Suppressor macrophage treated with lipopolysaccharide for 1 hour (primary cell): ENCODE data around the gene TMEM86B.
A peak's percentile ranks its signal among the peaks of the same experiment; 100 is the strongest.

Source experiments
- DNase-seq, 3 donors: peaks; one replicate each; pipeline ENCODE4 v3.0.0-alpha.2; 2020 to 2022

TMEM86B gene

DNA sequence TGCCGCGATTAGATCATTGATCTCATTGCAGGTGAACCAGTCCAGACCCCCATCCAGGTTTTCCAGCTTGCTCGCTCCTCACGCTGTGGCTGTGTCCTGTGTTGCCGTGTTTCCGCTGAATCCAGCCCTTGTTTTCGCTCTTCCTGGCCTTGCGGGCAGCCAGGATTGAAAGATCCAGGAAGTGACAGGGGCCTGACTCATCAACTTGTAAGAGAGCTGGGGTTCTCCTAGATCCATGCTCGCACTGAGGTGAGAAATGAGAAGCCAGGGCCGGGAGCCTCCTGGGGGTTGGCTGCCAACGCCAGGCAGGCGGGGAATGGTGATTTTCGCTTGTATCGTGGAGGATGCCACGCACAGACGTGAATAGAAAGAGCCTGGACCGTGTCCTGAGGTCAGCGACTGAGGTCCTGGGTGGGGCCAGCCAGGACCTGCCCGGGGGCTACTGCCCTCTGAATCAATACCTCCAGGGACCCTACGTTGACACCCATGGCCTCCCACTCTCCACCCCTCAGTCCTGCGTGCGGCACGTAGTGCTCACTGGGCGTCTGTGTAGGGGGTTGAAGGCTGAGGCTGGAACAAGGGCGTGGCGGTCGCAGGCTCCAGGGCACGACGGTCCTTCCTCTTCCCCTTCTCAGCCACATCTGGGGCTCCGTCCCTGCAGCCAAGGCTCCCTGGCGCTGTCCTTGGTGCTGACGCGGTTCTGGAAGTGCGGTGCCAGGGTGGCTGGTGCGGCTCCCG is 11.9 kb downstream of the TMEM86B start:
- peak; percentile 94 to 97 (median 95) for DNase-seq

- DNase-seq, result no peak
These were observed 15.0 kb downstream of the TMEM86B start for GRCh38 chr19:55213547-55213946.

GRCh38 chr19:55212447-55212846 is 16.1 kb downstream of the TMEM86B start:
- DNase-seq, result peak; percentile 58 to 70 (median 62)

GRCh38 chr19:55209693-55210472 is 18.7 kb downstream of the TMEM86B start:
- peak in 2 of 3 donors; percentile 16 to 30 for DNase-seq

DNA sequence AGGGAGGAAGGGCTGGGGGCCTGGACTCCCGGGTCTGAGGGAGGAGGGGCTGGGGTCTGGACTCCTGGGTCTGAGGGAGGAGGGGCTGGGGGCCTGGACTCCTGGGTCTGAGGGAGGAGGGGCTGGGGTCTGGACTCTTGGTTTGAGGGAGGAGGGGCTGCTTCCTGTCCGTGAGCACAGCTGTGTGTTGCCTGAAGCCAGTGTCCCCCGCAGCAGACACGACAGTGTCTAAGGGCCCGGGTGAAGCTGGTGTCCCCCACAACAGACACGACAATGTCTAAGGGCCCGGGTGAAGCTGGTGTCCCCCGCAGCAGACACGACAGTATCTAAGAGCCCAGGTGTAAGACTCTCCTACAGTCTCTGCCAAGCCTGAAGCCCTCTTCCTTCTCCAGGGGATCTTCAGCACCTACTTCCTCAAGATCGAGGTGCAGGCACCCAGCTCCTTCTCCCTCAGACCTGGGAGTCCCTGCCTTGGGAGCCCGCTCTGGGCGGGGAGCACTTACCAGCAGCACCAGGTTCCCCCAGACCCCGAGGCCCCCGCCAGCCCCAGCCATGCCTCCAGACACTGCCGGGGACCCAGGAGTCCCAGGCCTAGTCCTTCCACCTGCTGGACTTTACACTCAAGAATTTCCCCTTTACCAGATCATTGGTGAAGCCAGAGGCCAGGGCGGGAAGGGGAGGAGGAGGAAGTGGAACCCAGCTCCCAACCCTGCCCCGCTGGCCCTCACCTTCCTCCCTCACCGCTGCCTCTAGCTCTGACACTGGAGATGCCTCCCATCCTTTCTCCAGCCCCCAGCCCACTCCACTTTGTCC is 19.5 kb downstream of the TMEM86B start, which contains the start of gene PTPRH:
TSS of gene PTPRH (minus strand) at position 622 of the 813 bp plus-strand sequence. CDS start at position 554, 68 bp downstream.
- DNase-seq, result peak in 1 of 3 donors; percentile 9

- peak; percentile 83 to 93 (median 91) for DNase-seq
These were observed 21.7 kb downstream of the TMEM86B start for GRCh38 chr19:55206664-55207500.

- DNase-seq, result peak in 2 of 3 donors; percentile 29 to 35
These were observed 26.4 kb downstream of the TMEM86B start for GRCh38 chr19:55202199-55202598.

GRCh38 chr19:55199620-55200204 is 28.9 kb downstream of the TMEM86B start:
- no peak for DNase-seq

- DNase-seq, result no peak
These were observed 29.9 kb downstream of the TMEM86B start for GRCh38 chr19:55198651-55199050.

GRCh38 chr19:55197528-55197927 is 31.0 kb downstream of the TMEM86B start:
- DNase-seq, result peak in 1 of 3 donors; percentile 30

DNA sequence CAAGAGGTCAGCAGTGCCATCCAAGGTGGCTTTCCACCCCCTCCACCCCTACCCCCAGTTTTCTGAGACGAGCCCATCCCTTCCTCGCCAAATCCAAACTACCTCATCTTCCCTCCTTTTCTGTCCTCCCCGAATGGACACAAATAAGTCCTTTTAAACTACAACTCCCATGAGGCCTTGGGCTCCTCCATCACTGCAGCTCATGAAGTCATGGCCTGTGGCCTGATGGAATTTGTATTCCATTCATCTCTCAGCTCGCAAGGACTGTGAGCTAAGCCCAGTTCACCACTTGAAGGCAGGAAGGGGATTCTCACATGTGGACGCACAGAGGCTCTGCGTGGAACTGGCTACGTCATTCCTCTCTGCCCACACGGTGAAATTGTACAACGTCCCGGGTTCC is 31.8 kb downstream of the TMEM86B start:
- DNase-seq, result no peak

DNA sequence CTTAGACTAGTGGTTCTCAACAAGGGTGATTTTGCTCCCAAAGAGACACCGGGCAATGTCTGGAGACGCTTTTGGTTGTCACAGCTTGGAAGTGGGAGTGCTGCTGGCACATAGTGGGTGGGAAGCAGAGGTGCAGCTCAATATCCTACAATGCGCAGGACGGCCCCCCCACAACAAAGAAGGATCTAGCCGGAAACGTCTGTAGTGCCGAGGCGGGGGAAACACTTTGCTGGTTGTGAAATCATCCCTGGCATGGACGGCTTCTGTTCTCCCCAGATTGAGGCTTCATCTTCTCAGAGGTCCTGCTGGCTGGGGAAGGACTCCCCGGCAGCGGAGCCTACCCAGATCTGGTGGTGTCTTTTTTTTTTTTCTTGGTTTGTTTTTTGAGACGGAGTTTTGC is 35.1 kb downstream of the TMEM86B start:
- peak; percentile 28 to 39 (median 31) for DNase-seq

DNA sequence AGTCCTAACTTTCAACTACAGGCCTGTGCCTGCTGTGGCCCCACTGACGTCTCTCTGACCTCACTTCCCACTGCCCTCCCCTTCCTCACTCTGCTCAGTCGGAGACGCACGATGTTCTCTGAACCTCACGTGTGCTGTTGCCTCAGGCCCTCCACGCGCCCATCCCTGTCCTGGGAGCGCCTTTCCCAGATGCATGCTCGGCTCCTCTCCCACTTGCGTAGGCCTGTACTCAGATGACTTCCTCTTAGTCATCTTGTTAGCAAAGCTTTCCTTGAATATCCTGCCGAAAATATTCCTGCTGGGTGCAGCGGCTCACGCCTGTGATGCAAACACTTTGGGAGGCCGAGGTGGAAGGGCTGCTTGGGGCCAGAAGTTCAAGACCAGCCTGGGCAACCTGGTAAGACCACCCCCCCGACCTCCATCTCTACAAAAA is 39.1 kb downstream of the TMEM86B start:
- DNase-seq, result peak; percentile 38 to 55 (median 38)

GRCh38 chr19:55188625-55189024 is 39.9 kb downstream of the TMEM86B start:
- peak in 1 of 3 donors; percentile 23 for DNase-seq

GRCh38 chr19:55186080-55186479 is 42.5 kb downstream of the TMEM86B start:
- no peak for DNase-seq

GRCh38 chr19:55181740-55182139 is 46.8 kb downstream of the TMEM86B start:
- no peak for DNase-seq

- DNase-seq, result peak; percentile 38 to 77 (median 51)
These were observed 48.7 kb downstream of the TMEM86B start, which contains the start of gene SYT5 for GRCh38 chr19:55179606-55180484. SYT5 (minus strand) TSS chr19:55180289; CDS start chr19:55179041, 1,248 bp downstream.

- peak; percentile 54 to 63 (median 57) for DNase-seq
These were observed 49.6 kb downstream of the TMEM86B start for GRCh38 chr19:55178781-55179599.
